Measurements from ENCODE around the gene DDX1. TPM values are rescaled to one million over a fixed set of nuclear protein-coding genes. Genes with fewer than 3 reads are reported as not detected.
"Not testable (repeated sequence)": the region's sequence is repeated elsewhere in the genome, so short reads cannot be mapped to it uniquely, and the experiment has no call there.

DDX1 gene
- total RNA-seq, 2 experiments from 2014 or later = 55.4 to 55.6 TPM

DNA sequence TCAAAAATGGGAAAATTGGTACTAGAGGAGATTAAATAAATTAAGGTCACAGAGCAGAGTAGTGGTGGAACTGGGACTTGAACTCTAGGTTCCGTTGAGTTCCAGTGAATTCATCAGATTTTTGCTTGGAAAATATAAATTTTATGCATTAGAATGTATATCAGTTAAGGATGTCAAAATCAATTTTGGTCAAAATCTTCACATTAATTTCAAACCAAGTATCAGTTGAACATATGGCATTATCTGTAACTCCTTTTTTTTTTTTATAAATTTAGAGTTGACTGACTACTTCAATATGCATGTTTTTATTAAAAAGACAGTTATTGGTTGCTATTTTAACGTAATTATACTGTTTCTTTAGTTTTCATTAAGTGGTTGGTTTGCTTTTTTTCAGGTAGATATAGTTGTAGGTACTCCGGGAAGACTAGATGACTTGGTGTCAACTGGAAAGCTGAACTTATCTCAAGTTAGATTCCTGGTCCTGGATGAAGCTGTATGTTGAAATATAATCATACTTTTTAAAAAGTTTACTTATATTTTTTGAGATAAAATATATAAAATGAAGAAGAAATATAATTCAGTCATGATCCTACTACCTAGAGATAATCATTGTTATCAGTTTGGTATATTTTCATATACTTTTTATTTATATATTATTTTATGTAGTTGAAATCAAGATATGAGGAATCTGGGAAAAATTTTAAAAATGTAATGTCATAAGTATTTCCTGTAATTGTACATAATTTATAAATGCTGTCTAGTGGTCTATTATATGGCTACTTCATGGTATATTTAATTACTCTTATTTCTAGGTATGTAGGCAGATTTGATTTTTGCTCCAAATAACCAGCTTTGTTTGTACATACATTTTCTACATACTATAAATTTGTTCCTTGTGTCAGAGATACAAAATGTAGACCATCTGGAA, 25.4 kb downstream of the DDX1 start:
- POLR2A ChIA-PET = no interaction called here
- CTCF ChIA-PET = no interaction called here

DNA sequence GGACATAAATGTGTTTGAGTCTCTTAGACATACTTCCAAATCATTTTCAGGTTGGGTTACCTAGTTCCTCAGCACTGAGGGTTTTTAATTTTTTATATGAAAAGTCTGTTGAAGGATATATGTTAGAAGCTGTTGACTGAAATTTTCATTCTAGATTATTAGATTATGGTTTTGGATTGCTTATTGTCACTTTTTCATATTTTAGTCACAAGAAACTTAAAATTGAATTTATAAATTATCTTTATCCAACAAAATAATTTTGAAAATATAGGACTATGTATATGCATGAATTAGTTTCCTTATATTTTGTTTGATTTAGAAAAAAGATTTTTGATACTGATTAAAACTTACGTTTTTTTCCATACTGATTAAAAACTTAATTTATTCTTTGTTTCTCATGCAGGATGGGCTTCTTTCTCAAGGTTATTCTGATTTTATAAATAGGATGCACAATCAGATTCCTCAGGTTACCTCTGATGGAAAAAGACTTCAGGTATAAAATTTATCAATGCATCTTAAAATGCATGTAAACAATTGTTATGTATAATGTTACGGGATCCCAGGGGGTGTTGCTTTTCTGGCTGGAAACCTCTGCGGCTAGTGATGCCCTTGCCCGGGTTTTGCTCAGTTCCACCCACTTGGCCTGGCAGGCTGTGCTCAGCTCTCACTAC, 26.2 kb downstream of the DDX1 start:
- DNase-seq = no peak
- ChIA-PET POLR2A (no interaction called here), CTCF (no interaction called here)
- H3K9me3 Mint-ChIP-seq = no peaks in the 10 kb centered on the region
- H3K27me3 Mint-ChIP-seq = no peaks in the 10 kb centered on the region
- H3K4me3 Mint-ChIP-seq = no peak overlapping the region
- no peaks in the 10 kb centered on the region for H3K4me1 Mint-ChIP-seq
- H3K27ac Mint-ChIP-seq = no peak overlapping the region
- peaks cover 54% of the 10 kb centered on the region for H3K36me3 Mint-ChIP-seq (ENCODE audit: low read depth)

More for the DNA sequence above, 25.4 kb downstream of the DDX1 start:
- Mint-ChIP-seq H3K36me3 (ENCODE audit: low read depth) (peaks cover 49% of the 10 kb centered on the region), H3K4me1 (no peaks in the 10 kb centered on the region), H3K27ac (no peak overlapping the region), H3K9me3 (no peaks in the 10 kb centered on the region), H3K27me3 (no peaks in the 10 kb centered on the region), H3K4me3 (no peak overlapping the region)
- DNase-seq = no peak

DNA sequence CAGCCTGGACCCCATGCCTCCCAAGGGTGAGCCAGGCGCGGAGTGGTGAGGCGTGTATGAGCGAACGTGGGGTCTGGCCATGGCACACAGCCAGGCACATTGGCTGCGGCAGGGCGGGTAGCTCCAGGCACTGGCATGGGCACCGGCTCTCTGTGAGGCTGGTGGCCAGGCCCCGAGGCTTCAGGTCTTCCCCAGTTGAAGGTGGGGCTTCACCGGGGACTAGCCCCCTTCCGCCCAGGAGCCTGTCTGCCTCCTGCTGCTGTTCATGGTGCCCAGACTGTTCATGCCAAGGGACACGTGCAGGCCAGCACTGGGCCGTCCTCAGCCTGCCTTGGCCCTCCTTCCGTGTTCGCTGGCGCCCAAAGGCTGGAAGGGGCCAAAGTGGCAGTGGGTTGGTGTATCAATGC, 26.8 kb downstream of the DDX1 start:
- Mint-ChIP-seq H3K4me1 (no peaks in the 10 kb centered on the region), H3K27ac (no peak overlapping the region), H3K36me3 (ENCODE audit: low read depth) (peaks cover 52% of the 10 kb centered on the region), H3K27me3 (no peaks in the 10 kb centered on the region), H3K4me3 (no peak overlapping the region), H3K9me3 (no peaks in the 10 kb centered on the region)
- POLR2A ChIA-PET = no interaction called here
- DNase-seq = no peak
- CTCF ChIA-PET = no interaction called here

DNA sequence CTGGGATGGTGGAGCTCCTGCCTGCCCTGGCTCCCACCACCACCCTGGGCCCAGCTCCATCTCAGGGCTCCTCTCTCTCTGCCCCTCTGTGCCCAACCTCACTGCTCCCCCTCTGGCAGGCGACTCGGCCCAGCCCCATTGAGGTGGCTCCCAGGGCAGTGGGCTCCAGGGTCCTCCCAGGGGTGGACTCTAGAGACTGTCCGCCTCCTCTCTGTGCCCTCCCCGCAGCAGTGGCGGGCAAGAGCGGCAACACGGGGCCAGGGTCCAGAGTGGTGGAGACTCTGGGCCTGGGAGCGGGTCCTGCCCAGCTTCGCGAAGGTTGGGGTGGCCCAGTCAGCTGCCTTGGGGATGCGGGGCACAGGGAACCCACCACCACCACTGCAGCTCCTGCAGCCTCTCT, 27.4 kb downstream of the DDX1 start:
- no peak overlapping the region for H3K4me3 Mint-ChIP-seq
- peaks cover 57% of the 10 kb centered on the region for H3K36me3 Mint-ChIP-seq (ENCODE audit: low read depth)
- ChIA-PET CTCF (interaction anchor here (1.0 kb wide), 1 partner anchor 23 kb away, joined by 3 read pairs; no protein-coding TSS in a partner anchor), POLR2A (no interaction called here)
- H3K9me3 Mint-ChIP-seq = peaks cover 4% of the 10 kb centered on the region
- H3K27me3 Mint-ChIP-seq = no peaks in the 10 kb centered on the region
- no peak overlapping the region for H3K27ac Mint-ChIP-seq
- DNase-seq = no peak
- H3K4me1 Mint-ChIP-seq = no peaks in the 10 kb centered on the region

DNA sequence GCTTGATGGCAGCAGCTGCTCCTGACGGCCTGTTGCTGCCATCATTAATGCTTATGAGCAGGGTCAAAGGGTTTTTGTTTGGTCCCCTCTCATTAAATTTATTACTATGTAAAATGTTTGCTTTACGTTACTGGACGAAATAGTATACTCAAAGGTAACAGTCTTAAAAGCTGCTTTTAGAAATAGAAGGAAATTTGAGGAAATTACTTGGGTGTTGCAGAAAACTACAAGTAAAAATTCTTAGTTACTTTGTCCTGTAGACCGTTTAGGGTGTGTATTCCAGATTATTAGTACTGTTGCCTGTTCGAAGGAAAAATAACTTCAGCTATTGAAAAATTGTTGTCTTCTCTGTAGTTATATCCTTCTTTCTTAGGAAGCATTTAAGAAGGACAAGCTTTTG, 27.8 kb downstream of the DDX1 start:
- peaks cover 59% of the 10 kb centered on the region for H3K36me3 Mint-ChIP-seq (ENCODE audit: low read depth)
- H3K27me3 Mint-ChIP-seq = no peaks in the 10 kb centered on the region
- no peaks in the 10 kb centered on the region for H3K4me1 Mint-ChIP-seq
- ChIA-PET CTCF (interaction anchor here (1.0 kb wide), 1 partner anchor 24 kb away, joined by 3 read pairs; no protein-coding TSS in a partner anchor), POLR2A (no interaction called here)
- no peak overlapping the region for H3K4me3 Mint-ChIP-seq
- peaks cover 7% of the 10 kb centered on the region for H3K9me3 Mint-ChIP-seq
- DNase-seq = no peak
- H3K27ac Mint-ChIP-seq = no peak overlapping the region

DNA sequence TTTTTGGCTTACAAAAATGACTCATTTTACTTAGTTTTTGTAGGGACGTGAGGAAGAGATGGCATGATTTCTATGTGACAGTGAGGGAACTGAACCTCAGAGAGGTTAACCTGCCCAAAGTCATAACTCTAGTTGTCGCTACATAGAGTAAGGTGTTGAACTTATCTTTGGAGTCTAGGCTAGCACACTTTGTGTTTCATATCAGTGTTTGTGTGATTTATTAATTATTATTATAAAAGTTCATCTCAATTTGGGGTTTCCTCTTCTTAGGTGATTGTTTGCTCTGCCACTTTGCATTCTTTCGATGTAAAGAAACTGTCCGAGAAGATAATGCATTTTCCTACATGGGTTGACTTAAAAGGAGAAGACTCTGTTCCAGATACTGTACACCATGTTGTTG, 28.3 kb downstream of the DDX1 start:
- Mint-ChIP-seq H3K27me3 (no peaks in the 10 kb centered on the region), H3K4me1 (no peaks in the 10 kb centered on the region), H3K36me3 (ENCODE audit: low read depth) (peaks cover 62% of the 10 kb centered on the region), H3K9me3 (peaks cover 7% of the 10 kb centered on the region), H3K4me3 (no peak overlapping the region), H3K27ac (no peak overlapping the region)
- no peak for DNase-seq
- POLR2A ChIA-PET = no interaction called here
- CTCF ChIA-PET = interaction anchor here (1.0 kb wide), 1 partner anchor 24 kb away, joined by 3 read pairs; no protein-coding TSS in a partner anchor

DNA sequence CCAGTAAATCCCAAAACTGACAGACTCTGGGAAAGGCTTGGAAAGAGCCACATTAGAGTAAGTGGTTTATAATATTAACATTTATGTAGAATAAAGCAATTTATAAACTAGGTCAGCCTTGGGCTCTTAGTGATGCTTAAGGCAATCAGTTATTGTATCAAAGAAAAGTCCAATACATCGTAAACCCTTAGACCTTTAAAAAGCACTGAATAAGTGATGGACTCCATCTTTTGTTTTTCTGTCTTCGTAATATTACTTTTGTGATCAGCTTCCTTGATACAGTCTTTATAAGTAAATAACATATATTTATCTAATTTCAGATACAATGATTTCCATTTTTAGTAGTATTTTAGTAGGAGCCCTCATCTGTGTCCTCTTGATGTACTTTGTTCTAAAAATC, 28.7 kb downstream of the DDX1 start:
- no peak for DNase-seq
- CTCF ChIA-PET = no interaction called here
- peaks cover 61% of the 10 kb centered on the region for H3K36me3 Mint-ChIP-seq (ENCODE audit: low read depth)
- no peak overlapping the region for H3K4me3 Mint-ChIP-seq
- H3K9me3 Mint-ChIP-seq = peaks cover 7% of the 10 kb centered on the region
- H3K27me3 Mint-ChIP-seq = no peaks in the 10 kb centered on the region
- no peak overlapping the region for H3K27ac Mint-ChIP-seq
- H3K4me1 Mint-ChIP-seq = no peaks in the 10 kb centered on the region
- POLR2A ChIA-PET = no interaction called here

DNA sequence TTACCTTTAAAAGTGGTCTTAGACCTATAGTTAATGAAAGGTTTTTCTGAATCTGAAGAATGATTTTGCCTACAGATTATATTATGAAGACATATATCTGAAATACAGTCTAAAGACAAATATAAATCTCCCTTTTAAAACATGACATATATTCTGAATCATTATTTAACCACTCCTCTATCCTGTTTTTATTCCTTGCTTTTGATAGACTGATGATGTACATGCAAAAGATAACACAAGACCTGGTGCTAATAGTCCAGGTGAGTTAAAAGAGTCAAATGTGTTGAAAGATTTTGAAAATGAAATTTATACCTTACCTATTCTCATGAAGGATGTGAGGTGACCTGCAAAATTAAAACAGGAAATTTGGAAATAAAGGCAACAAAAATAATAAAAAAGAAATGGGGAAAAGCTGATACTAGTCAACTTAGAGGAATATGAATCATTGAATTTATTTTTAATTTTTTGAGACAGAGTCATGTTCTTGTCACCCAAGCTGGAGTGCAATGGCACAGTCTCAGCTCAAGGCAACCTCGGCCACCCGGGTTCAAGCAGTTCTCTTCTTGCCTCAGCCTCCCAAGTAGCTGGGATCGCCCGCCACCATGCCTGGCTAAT, 29.3 kb downstream of the DDX1 start:
- Mint-ChIP-seq H3K27me3 (no peaks in the 10 kb centered on the region), H3K27ac (no peak overlapping the region), H3K4me1 (no peaks in the 10 kb centered on the region), H3K9me3 (peaks cover 7% of the 10 kb centered on the region), H3K4me3 (no peak overlapping the region), H3K36me3 (ENCODE audit: low read depth) (peaks cover 63% of the 10 kb centered on the region)
- ChIA-PET CTCF (no interaction called here), POLR2A (no interaction called here)
- no peak for DNase-seq

DNA sequence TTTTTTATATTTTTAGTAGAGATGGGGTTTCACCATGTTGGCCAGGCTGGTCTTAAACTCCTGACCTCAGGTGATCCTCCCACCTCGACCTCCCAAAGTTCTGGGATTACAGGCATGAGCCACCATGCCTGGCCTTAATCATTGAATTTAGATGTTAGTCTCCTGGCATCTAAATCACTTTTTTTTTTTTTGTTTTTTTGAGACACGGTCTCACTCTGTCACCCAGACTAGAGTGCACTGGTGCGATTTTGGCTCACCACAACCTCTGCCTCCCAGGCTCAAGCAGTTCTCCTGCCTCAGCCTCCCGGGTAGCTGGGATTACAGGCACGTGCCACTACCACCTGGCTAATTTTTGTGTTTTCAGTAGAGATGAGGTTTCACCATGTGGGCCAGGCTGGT, 29.8 kb downstream of the DDX1 start:
- CTCF ChIA-PET, H3K4me1 Mint-ChIP-seq, DNase-seq, H3K27ac Mint-ChIP-seq, POLR2A ChIA-PET, H3K27me3 Mint-ChIP-seq, H3K9me3 Mint-ChIP-seq, H3K4me3 Mint-ChIP-seq: not testable (repeated sequence)
- H3K36me3 Mint-ChIP-seq (ENCODE audit: low read depth) = peaks cover 62% of the 10 kb centered on the region

DNA sequence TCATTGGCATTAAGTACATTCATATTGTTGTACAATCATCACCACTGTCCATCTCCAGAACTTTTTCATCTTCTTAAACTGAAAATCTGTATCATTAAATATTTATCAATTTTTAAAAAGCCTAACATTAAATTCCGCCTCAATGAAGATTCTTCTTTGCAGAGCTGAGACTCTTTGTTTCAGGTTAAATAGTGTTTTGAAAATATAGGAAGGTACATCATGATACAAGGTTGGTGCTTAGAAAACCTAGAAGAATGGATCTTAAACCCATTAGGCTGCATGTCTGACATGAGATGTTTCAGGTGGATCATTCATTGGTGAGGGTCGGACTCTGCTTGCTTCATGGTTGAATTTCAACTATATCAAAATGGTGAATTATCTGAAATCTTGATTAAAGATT, 30.5 kb downstream of the DDX1 start:
- H3K9me3 Mint-ChIP-seq = peaks cover 7% of the 10 kb centered on the region
- peaks cover 61% of the 10 kb centered on the region for H3K36me3 Mint-ChIP-seq (ENCODE audit: low read depth)
- ChIA-PET CTCF (no interaction called here), POLR2A (no interaction called here)
- H3K27ac Mint-ChIP-seq = no peak overlapping the region
- DNase-seq = no peak
- no peaks in the 10 kb centered on the region for H3K4me1 Mint-ChIP-seq
- H3K4me3 Mint-ChIP-seq = no peak overlapping the region
- no peaks in the 10 kb centered on the region for H3K27me3 Mint-ChIP-seq

DNA sequence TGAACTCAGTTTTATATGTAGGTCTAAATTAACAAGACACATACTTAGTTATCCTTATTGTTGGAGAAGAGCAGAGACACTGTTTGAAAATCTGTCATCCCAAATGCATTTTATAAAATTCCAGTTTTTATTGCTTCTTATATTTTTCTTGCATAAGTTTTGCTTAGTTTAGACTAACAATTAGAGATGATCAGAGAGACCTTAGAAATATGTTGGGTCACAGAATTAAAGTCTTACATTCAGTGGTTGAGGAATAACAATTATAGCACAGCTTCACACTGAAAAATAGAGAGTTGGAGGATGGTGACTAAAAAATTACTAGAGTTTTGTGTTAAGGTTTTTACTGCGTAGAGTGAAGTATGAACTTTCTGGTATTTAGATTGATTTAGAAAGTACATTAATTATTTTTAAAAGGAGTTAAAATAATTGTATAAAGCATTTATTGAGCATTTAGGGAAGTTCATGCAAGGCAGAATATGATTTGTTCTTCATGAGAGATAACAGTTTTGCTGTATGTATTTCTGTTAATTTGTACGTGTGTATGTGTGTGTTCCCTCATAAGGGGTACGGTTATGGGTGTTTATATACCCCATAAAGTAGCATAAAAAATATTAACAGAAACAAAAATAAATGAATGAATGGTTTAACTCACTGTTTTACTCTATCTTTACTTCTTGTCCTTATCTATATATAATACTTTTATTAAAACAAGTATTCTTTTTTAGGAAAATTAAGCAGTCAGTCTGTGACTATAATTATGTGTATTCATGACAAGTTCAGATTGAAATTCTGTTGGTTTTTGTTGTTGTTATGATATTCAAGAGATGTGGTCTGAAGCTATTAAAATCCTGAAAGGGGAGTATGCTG, 31.2 kb downstream of the DDX1 start:
- Mint-ChIP-seq H3K36me3 (ENCODE audit: low read depth) (peaks cover 67% of the 10 kb centered on the region), H3K27me3 (no peaks in the 10 kb centered on the region), H3K27ac (no peak overlapping the region), H3K9me3 (peaks cover 7% of the 10 kb centered on the region), H3K4me1 (no peaks in the 10 kb centered on the region), H3K4me3 (no peak overlapping the region)
- CTCF ChIA-PET = no interaction called here
- no peak for DNase-seq
- POLR2A ChIA-PET = no interaction called here

DNA sequence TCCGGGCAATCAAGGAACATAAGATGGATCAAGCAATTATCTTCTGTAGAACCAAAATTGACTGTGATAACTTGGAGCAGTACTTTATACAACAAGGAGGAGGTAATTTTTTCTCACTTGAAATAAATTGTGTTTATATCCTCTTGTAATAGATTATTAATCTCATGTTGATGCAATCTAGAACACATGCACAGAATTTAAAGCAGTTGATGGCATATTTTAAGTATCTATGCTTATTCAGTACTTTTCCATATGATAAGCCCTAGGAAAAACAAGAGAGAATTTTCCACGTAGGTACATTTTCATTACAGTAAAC, 31.8 kb downstream of the DDX1 start:
- Mint-ChIP-seq H3K27ac (no peak overlapping the region), H3K36me3 (ENCODE audit: low read depth) (peaks cover 71% of the 10 kb centered on the region), H3K4me3 (no peak overlapping the region), H3K27me3 (no peaks in the 10 kb centered on the region), H3K4me1 (no peaks in the 10 kb centered on the region), H3K9me3 (peaks cover 7% of the 10 kb centered on the region)
- no peak for DNase-seq
- CTCF ChIA-PET = no interaction called here
- POLR2A ChIA-PET = no interaction called here

DNA sequence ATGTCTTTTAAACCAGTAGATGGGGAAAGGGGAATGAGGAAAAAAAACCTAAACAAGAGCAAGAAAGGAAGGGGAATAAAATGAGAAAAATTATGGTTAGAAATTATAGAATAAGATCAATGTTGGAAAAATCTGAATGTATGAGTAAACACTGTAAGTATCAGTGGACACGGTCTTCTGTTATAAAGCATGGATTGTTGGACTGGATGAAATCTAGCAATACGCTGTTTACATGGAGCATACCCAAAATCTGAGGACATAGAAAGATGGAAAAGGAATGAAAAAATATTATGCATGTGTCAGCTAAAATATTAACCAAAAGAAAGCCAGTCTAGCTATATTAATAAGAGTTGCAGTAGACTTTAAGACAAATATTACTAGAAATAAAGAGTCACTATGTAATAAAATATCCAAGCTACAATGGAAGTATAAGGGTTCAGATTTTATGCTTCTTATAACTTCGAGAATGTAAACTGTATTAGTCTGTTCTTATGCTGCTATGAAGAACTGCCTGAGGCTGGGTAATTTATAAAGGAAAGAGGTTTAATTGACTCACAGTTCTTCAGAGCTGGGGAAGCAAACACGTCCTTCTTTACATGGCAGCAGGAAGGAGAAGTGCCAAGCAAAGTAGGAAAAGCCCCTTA, 32.4 kb downstream of the DDX1 start:
- ChIA-PET POLR2A (no interaction called here), CTCF (no interaction called here)
- H3K9me3 Mint-ChIP-seq = peaks cover 7% of the 10 kb centered on the region
- no peak overlapping the region for H3K4me3 Mint-ChIP-seq
- no peak for DNase-seq
- H3K27ac Mint-ChIP-seq = no peak overlapping the region
- H3K4me1 Mint-ChIP-seq = no peaks in the 10 kb centered on the region
- peaks cover 66% of the 10 kb centered on the region for H3K36me3 Mint-ChIP-seq (ENCODE audit: low read depth)
- no peaks in the 10 kb centered on the region for H3K27me3 Mint-ChIP-seq
